HepG2 (cell line): Measurements from ENCODE around the gene PIBF1. TPM values are rescaled to one million over a fixed set of nuclear protein-coding genes. Genes with fewer than 3 reads are reported as not detected.
A peak's percentile ranks its signal among the peaks of the same experiment; 100 is the strongest.

ENCODE experiments used
- AHR ChIP-seq: IDR thresholded peaks from 2 replicates; pipeline ENCODE4 v1.6.1; 2018; ENCODE audit warnings: missing genetic modification reagents, missing compliant biosample characterization
- ATF3 ChIP-seq: sonication (generic); formaldehyde crosslinking; IDR thresholded peaks from 2 replicates; pipeline ENCODE4 v1.4.0; 2020; ENCODE audit warnings: missing genetic modification reagents
- CREB3 ChIP-seq: sonication (generic); formaldehyde crosslinking; IDR thresholded peaks from 2 replicates; pipeline ENCODE4 v1.5.0; 2020; ENCODE audit warnings: missing genetic modification reagents
- ESRRA ChIP-seq: sonication (generic); formaldehyde crosslinking; IDR thresholded peaks from 2 replicates; pipeline ENCODE4 v1.5.1; 2020; ENCODE audit warnings: mild to moderate bottlenecking, low read depth, missing genetic modification reagents
- HMG20B ChIP-seq: conservative IDR thresholded peaks from 2 replicates; pipeline ENCODE4 v1.6.1; 2016; ENCODE audit warnings: missing genetic modification reagents, missing compliant biosample characterization
- JDP2 ChIP-seq: sonication (generic); formaldehyde crosslinking; IDR thresholded peaks from 2 replicates; pipeline ENCODE4 v1.8.1; 2022; ENCODE audit warnings: missing genetic modification reagents, borderline replicate concordance
- PHF5A ChIP-seq: IDR thresholded peaks from one replicate; pipeline ENCODE4 v1.6.1; 2018; ENCODE audit warnings: low read depth, missing genetic modification reagents; ENCODE audit not compliant: unreplicated experiment
- PLSCR1 ChIP-seq: sonication (generic); formaldehyde crosslinking; IDR thresholded peaks from 2 replicates; pipeline ENCODE4 v1.5.0; 2020; ENCODE audit warnings: missing genetic modification reagents, mild to moderate bottlenecking, borderline replicate concordance
- SMAD9 ChIP-seq: sonication (generic); formaldehyde crosslinking; IDR thresholded peaks from 2 replicates; pipeline ENCODE4 v1.5.1; 2020; ENCODE audit warnings: mild to moderate bottlenecking, missing genetic modification reagents
- THAP8 ChIP-seq: sonication (generic); formaldehyde crosslinking; IDR thresholded peaks from 2 replicates; pipeline ENCODE4 v1.5.1; 2020; ENCODE audit warnings: missing genetic modification reagents, mild to moderate bottlenecking, borderline replicate concordance
- UBTF ChIP-seq: sonication (generic); formaldehyde crosslinking; IDR thresholded peaks from 2 replicates; pipeline ENCODE4 v1.4.0; 2020; ENCODE audit warnings: mild to moderate bottlenecking, missing genetic modification reagents
- WIZ ChIP-seq: sonication (generic); formaldehyde crosslinking; IDR thresholded peaks from 2 replicates; pipeline ENCODE4 v1.5.1; 2020; ENCODE audit warnings: mild to moderate bottlenecking, missing genetic modification reagents
- ZKSCAN8 ChIP-seq: IDR thresholded peaks from 2 replicates; pipeline ENCODE4 v1.6.1; 2016; ENCODE audit warnings: borderline replicate concordance, missing genetic modification reagents, missing compliant biosample characterization
- ZNF207 ChIP-seq: fragments of 450-650 bp; IDR thresholded peaks from 2 replicates; pipeline ENCODE4 v1.6.1; 2016; ENCODE audit warnings: antibody characterized with exemption, borderline replicate concordance
- ZNF558 ChIP-seq: sonication (generic); formaldehyde crosslinking; IDR thresholded peaks from 2 replicates; pipeline ENCODE4 v1.9.0; 2022; ENCODE audit warnings: mild to moderate bottlenecking, missing genetic modification reagents, borderline replicate concordance
- ZNF597 ChIP-seq: sonication (generic); formaldehyde crosslinking; IDR thresholded peaks from 2 replicates; pipeline ENCODE4 v1.5.0; 2020; ENCODE audit warnings: missing genetic modification reagents
- ZNF615 ChIP-seq: sonication (generic); formaldehyde crosslinking; IDR thresholded peaks from 2 replicates; pipeline ENCODE4 v1.5.0; 2020; ENCODE audit warnings: mild to moderate bottlenecking, missing genetic modification reagents, borderline replicate concordance
- ZNF644 ChIP-seq: IDR thresholded peaks from 2 replicates; pipeline ENCODE4 v1.6.1; 2016; ENCODE audit warnings: low read depth
- ZNF841 ChIP-seq: sonication (generic); formaldehyde crosslinking; IDR thresholded peaks from 2 replicates; pipeline ENCODE4 v1.8.1; 2023; ENCODE audit warnings: missing genetic modification reagents, borderline replicate concordance
- polyA plus RNA-seq, 8 experiments: library from polyadenylated mRNA; depleted of rRNA in 3 of 8; stranded (reverse) in 7 of 8; unstranded in 1 of 8; fragments of >200 nt; fragmentation: Illumina TruSeq in 4 of 8; extraction: Trizol in 4 of 8; gene quantifications; 2 replicates each; pipeline versions ENCODE4 v1.2.1 to v1.2.3, GENCODE V29; 2011 to 2016; ENCODE audit warnings: low read depth in 4 of 8, missing spikeins in 1 of 8, mixed read lengths in 1 of 8; ENCODE audit not compliant: insufficient read depth in 1 of 8
- total RNA-seq, 5 experiments: library from RNA; depleted of rRNA; stranded (reverse); fragments of >200 nt; fragmentation: Illumina TruSeq; extraction: Trizol; gene quantifications; 2 replicates each; pipeline ENCODE4 v1.2.3, GENCODE V29; 2016; ENCODE audit warnings: low read depth in 1 of 5

PIBF1 gene
- total and polyA plus RNA-seq, 2 of the 13 experiments (the other 11 are each of a cell fraction or from before 2014, with no cell fraction given) = 4.2 to 15.8 TPM

GRCh38 chr13:72781451-72782439 lies at the start of gene PIBF1, which contains the start of gene DIS3 (continued):
- no peak for TF ChIP-seq SMAD9 (CRISPR knock-in tag)
- TF ChIP-seq PLSCR1 (CRISPR knock-in tag) = no peak
- TF ChIP-seq ZNF615 (CRISPR knock-in tag) = no peak
- TF ChIP-seq ZNF597 (CRISPR knock-in tag) = no peak
- TF ChIP-seq ESRRA (CRISPR knock-in tag) = no peak
- no peak for TF ChIP-seq ZNF644 (CRISPR knock-in tag)
- TF ChIP-seq JDP2 (CRISPR knock-in tag) = no peak
- TF ChIP-seq AHR = no peak
- TF ChIP-seq HMG20B (CRISPR knock-in tag) = 0 out of 2 replicates have a peak, but pooled peaks have one; percentile 21
- no peak for TF ChIP-seq ZNF558 (CRISPR knock-in tag)
- peak; percentile 54; the same call in 1 of the 2 replicates for TF ChIP-seq UBTF (CRISPR knock-in tag)
- no peak for TF ChIP-seq CREB3 (CRISPR knock-in tag)
- no peak for TF ChIP-seq ATF3 (CRISPR knock-in tag)
- no peak for TF ChIP-seq ZKSCAN8
- TF ChIP-seq WIZ (CRISPR knock-in tag) = 0 out of 2 replicates have a peak, but pooled peaks have one; percentile 21
- TF ChIP-seq ZNF207 = no peak
- TF ChIP-seq PHF5A (CRISPR knock-in tag) = peak; percentile 22
- TF ChIP-seq THAP8 (CRISPR knock-in tag) = no peak
- no peak for TF ChIP-seq ZNF841 (CRISPR knock-in tag)
